IPS DF 6.9 (cell line): Measurements from ENCODE around the gene FEZ2.

Experiments used
- DNase-seq: peaks from one replicate; pipeline ENCODE4 v3.0.0-alpha.2; 2013; ENCODE audit warnings: low read depth, low spot score
- H3K27ac ChIP-seq: one replicate; pipeline ENCODE4 v1.5.1; 2013; ENCODE audit warnings: low read length, control low read depth
- H3K27me3 ChIP-seq: 2 replicates; pipeline ENCODE4 v1.6.1; 2013; ENCODE audit warnings: mild to moderate bottlenecking, low read length; ENCODE audit not compliant: control insufficient read depth, insufficient read depth
- H3K36me3 ChIP-seq: 2 replicates; pipeline ENCODE4 v1.6.1; 2013; ENCODE audit warnings: low read length; ENCODE audit not compliant: control insufficient read depth, insufficient read depth
- H3K4me1 ChIP-seq: 2 replicates; pipeline ENCODE4 v1.6.1; 2013; ENCODE audit warnings: low read length; ENCODE audit not compliant: control insufficient read depth, insufficient read depth
- H3K4me3 ChIP-seq: 2 replicates; pipeline ENCODE4 v1.5.1; 2013; ENCODE audit warnings: mild to moderate bottlenecking, low read length
- H3K9me3 ChIP-seq: 2 replicates; pipeline ENCODE4 v1.6.1; 2013; ENCODE audit warnings: low read length, inconsistent platforms; ENCODE audit not compliant: control insufficient read depth, insufficient read depth
- WGBS: extraction: QIAGEN DNeasy Blood & Tissue Kit; methylation state at CpG from one replicate; pipeline ENCODE4 v1.1.7; 2013; ENCODE audit warnings: mixed read lengths, missing lambda C conversion rate; ENCODE audit not compliant: insufficient read length, insufficient coverage; 5-methylcytosine and 5-hydroxymethylcytosine counted together

Gene FEZ2

DNA sequence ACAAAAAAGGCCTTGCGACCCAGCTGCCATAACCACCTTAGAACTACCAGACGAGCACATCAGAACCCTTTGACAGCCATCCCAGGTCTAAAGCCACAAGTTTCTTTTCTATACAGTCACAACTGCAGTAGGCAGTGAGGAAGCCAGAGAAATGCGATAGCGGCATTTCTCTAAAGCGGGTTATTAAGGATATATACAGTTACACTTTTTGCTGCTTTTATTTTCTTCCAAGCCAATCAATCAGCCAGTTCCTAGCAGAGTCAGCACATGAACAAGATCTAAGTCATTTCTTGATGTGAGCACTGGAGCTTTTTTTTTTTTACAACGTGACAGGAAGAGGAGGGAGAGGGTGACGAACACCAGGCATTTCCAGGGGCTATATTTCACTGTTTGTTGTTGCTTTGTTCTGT, 48.8 kb downstream of the FEZ2 start:
- H3K4me1 ChIP-seq: no peaks in the 10 kb centered on the region
- H3K9me3 ChIP-seq: no peaks in the 10 kb centered on the region
- H3K36me3 ChIP-seq: peaks cover 9% of the 10 kb centered on the region; the same call in 1 of the 2 replicates
- no CpG with 5 or more reads among the region's 7 CpGs for WGBS
- H3K27me3 ChIP-seq: no peaks in the 10 kb centered on the region
- H3K4me3 ChIP-seq: no peak overlapping the region
- no peak for DNase-seq
- no peak overlapping the region for H3K27ac ChIP-seq

DNA sequence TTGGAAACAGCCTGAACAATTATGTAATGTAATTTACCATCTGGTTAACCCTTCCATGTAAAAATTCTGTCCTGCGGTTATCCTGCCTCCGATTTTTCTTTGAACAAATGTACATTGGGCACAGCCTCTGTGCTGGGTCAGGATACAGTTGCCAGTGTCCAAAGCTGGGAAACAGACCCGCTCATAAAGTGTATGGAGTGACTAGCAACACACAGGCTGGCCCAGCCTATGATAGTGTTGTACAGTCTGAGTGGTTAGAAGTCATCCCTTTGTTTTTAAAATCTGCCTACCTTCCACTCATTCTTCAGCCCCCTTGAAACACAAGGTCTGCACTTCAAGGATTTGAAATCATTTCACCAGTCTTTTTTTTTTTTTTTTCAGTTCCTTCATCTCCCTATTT, 50.1 kb downstream of the FEZ2 start:
- Histone ChIP-seq H3K36me3 (peaks cover 7% of the 10 kb centered on the region; the same call in 1 of the 2 replicates), H3K4me3 (no peak overlapping the region), H3K27me3 (no peaks in the 10 kb centered on the region), H3K9me3 (no peaks in the 10 kb centered on the region), H3K27ac (no peak overlapping the region), H3K4me1 (no peaks in the 10 kb centered on the region)
- no peak for DNase-seq
- no CpG with 5 or more reads among the region's 3 CpGs for WGBS

DNA sequence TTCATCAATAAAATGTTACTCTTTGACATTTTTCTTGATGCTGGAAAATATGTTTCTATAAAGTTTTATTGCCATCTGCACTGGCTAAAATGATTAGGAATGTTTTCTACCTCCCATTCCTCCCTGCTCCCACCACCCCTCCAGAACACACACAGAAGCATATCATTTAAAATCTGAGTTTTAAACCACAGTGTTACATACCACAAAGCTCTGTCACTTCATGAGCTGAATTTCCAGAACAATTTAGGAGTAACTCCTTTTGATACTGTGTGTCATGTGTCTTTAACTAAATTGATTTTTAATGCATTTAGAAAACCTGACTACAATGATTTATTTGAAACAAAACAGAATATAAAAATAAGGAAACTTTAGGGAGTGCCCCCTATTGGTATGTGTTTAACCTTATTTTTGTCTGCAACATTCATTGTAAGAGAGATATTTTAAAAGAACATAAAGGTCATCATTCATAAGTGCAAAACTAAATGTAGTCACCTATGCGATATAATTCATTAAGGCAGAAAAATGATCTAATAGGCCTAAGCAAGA, 52.0 kb downstream of the FEZ2 start:
- Histone ChIP-seq H3K4me3 (no peak overlapping the region), H3K27ac (no peak overlapping the region), H3K4me1 (no peaks in the 10 kb centered on the region), H3K27me3 (no peaks in the 10 kb centered on the region), H3K9me3 (no peaks in the 10 kb centered on the region), H3K36me3 (peaks cover 7% of the 10 kb centered on the region; the same call in 1 of the 2 replicates)
- no peak for DNase-seq
- WGBS: no CpG with 5 or more reads among the region's 1 CpG

DNA sequence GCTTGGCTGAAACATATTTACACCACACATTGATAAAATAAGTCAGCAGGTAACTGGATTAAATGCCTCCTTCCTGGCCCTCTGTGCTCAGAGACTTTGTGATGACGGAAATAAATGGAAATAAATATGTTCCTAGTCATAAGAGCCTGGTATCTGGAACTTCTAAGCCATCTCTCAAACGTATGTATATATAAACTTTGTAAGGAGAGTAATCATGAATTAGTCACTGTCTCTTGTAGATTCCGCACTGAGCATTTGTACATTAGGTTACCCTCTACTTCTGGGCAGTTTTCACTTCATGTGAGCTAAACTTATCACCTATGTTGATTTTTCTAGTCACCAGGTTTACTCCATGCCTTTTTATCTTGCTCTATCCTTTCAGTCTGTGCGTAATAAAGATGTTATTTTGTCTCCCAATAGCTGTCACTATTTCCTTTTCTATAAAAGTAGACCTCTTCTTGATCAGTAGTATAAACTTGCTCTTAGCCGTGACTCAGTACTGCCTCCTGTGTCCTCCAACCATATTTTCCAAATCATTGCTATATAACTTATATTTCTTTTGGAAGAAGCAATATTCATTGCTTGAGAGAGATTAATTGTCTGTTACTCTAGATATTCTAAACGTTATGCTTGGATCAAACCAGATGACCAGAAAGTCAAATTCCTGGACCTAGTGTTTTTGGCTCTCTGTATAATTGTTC, 53.2 kb downstream of the FEZ2 start:
- Histone ChIP-seq H3K27me3 (no peaks in the 10 kb centered on the region), H3K4me3 (no peak overlapping the region), H3K9me3 (no peaks in the 10 kb centered on the region), H3K36me3 (peaks cover 7% of the 10 kb centered on the region; the same call in 1 of the 2 replicates), H3K4me1 (no peaks in the 10 kb centered on the region), H3K27ac (no peak overlapping the region)
- DNase-seq: no peak
- WGBS: no CpG with 5 or more reads among the region's 6 CpGs

DNA sequence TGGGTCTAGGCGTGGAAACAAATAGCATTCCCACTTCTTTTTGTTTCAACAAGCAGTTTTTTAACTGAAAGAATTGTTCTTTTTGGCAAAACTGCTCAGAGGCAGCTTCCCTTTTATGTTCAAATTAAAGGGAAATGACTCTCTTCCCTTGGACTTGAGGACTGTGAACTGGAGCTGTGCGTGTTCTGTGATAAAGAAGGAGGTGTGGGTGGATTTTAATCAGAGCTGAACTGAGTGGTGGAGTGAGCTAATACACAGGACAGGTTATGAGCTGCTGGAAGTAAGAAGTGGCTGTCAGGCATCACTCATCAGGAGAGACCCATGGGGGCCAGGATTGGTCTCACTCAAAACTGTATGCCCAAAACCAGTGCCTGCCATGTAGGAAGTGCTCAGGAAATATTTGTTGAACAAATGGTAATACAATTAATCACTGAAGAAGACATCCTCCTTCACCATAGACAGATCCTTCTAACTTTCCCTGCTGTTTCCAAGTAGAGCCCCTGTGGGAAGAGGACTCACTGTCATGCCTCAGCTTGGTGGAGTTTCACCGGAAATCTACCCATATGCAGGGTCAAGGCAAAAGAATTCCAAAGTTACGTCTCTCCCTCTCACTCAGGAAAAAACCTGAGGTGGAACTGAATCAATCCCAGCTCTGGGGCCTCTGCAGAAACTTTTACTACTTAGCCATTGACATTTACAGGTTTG, 55.9 kb downstream of the FEZ2 start:
- H3K27me3 ChIP-seq: no peaks in the 10 kb centered on the region
- H3K4me3 ChIP-seq: no peak overlapping the region
- H3K36me3 ChIP-seq: peaks cover 3% of the 10 kb centered on the region; the same call in 1 of the 2 replicates
- no peaks in the 10 kb centered on the region for H3K9me3 ChIP-seq
- H3K4me1 ChIP-seq: no peaks in the 10 kb centered on the region
- H3K27ac ChIP-seq: no peak overlapping the region
- no CpG with 5 or more reads among the region's 4 CpGs for WGBS
- no peak for DNase-seq

DNA sequence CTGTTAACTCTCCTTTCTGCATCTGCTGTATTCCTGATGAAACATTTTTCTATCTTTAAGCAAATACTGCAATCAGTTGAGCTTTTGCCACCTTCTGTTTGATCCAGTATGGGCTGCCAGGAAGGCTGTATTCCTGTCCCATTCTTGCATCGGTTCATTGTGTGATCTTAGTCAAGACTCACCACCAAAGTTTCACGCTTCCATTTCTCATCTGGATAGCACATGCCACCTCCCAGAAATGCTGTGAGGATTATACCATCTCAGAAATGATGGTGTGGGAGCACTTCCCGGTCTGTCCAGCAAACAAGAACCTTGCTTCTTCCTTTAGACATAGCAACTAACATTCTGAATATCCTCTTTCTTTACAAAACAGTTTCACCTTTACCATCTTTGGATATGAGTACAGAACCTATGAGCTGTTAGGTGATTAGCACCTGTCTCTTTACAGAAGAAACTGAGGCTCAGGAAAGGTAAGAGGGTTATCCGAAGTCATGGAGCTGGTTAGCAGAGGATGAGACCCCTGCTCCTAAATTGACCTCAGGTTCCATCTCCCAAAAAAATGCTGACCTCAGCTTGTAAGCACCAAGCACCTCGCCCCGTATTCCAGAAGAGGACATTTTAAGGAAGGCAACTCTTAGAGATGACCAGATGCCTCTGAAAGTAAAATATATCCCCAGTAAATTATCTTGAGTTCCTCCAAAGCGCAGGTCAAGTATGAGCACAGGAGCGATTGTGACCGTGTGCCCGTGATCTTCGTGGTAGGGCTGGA, 56.8 kb downstream of the FEZ2 start:
- no peak overlapping the region for H3K4me3 ChIP-seq
- H3K4me1 ChIP-seq: no peaks in the 10 kb centered on the region
- H3K27ac ChIP-seq: no peak overlapping the region
- H3K36me3 ChIP-seq: peaks cover 3% of the 10 kb centered on the region; the same call in 1 of the 2 replicates
- H3K27me3 ChIP-seq: no peaks in the 10 kb centered on the region
- H3K9me3 ChIP-seq: no peaks in the 10 kb centered on the region
- WGBS: no CpG with 5 or more reads among the region's 11 CpGs
- DNase-seq: no peak

DNA sequence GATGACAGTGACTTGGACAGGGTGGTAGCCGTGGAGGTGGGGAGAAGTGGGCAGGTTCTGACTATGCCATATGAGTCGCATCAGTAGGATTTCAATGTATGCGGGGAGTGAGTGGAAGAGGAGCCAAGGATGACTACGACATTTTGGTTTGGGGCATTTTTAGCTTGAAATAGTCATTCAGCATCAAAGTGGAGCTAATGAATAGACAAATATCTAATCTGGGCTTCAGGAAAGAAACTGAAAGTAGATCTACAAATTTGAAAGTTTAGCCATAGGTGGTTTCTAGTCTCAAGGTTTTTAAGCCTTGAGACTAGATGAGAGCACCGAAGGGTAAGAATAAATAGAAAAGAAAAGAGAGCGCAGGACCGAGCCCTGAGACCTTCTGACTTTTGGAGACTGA, 58.3 kb downstream of the FEZ2 start:
- H3K4me1 ChIP-seq: no peaks in the 10 kb centered on the region
- H3K27me3 ChIP-seq: no peaks in the 10 kb centered on the region
- no CpG with 5 or more reads among the region's 7 CpGs for WGBS
- no peak overlapping the region for H3K27ac ChIP-seq
- no peaks in the 10 kb centered on the region for H3K9me3 ChIP-seq
- no peak for DNase-seq
- no peak overlapping the region for H3K4me3 ChIP-seq
- peaks cover 3% of the 10 kb centered on the region; the same call in 1 of the 2 replicates for H3K36me3 ChIP-seq

DNA sequence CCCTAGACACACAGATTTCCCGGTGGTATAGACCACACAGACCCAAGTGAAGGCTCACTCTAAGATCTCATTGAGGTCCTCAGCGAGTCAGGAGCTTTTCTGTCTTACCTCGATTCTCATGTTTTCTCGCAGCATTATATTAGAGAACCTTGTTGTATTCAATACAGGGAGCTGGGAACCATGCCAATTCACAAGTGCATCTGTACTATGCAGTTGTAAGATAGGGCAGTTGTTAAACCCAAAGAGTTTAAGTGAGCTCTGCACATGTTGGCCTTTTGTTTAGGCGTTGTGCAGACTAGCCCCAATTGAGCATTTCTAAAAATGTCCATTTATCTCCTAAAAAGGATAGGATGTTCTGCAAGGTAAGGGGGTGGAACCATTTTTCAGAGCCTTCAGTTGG, 59.6 kb downstream of the FEZ2 start:
- WGBS: no CpG with 5 or more reads among the region's 5 CpGs
- no peak overlapping the region for H3K4me3 ChIP-seq
- H3K4me1 ChIP-seq: no peaks in the 10 kb centered on the region
- DNase-seq: no peak
- no peaks in the 10 kb centered on the region for H3K27me3 ChIP-seq
- H3K27ac ChIP-seq: no peak overlapping the region
- peaks cover 3% of the 10 kb centered on the region; the same call in 1 of the 2 replicates for H3K36me3 ChIP-seq
- H3K9me3 ChIP-seq: no peaks in the 10 kb centered on the region

DNA sequence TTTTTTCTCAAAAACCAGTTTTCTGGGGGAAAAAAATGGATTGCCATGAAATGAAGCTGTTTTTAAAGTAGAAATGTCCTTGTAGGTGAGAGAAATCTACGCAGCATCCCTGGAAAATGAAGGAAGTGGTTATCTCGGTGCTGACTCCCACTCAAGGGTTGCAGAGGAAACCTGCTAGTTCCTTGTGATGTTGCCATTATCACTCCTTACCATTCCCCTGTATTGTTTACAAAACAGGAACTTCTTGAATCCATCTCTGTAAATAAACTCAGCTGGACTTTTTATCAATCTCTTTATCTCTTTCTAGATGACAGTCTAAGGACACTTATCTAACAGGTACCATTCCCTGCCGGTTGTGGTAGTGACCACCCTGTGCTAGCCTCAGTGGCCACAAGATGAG, 61.2 kb downstream of the FEZ2 start:
- Histone ChIP-seq H3K27ac (no peak overlapping the region), H3K9me3 (no peaks in the 10 kb centered on the region), H3K4me1 (no peaks in the 10 kb centered on the region), H3K36me3 (peaks cover 3% of the 10 kb centered on the region; the same call in 1 of the 2 replicates), H3K4me3 (no peak overlapping the region), H3K27me3 (no peaks in the 10 kb centered on the region)
- no CpG with 5 or more reads among the region's 3 CpGs for WGBS
- no peak for DNase-seq

DNA sequence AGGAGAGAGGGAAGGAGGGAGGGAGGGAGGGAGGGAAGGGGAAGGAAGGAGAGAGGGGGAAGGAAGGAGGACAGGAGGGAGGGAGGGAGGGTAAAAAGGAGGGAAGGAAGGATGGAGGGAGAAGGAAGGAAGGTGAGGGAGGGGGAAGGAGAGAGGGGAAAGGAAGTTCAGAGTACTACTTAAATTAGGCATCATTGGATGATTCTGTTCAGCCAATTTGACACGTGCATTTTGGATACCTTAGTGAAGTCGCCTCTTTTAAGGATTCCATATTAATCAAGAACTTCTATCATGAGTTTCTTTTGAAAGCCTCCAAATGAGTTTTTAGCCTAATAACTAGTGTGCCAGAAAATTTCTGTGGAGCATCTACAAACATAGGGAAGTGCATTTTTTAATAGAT, 62.9 kb downstream of the FEZ2 start:
- Histone ChIP-seq H3K27me3 (no peaks in the 10 kb centered on the region), H3K9me3 (no peaks in the 10 kb centered on the region), H3K4me3 (no peak overlapping the region), H3K27ac (no peak overlapping the region), H3K36me3 (peaks cover 3% of the 10 kb centered on the region; the same call in 1 of the 2 replicates), H3K4me1 (no peaks in the 10 kb centered on the region)
- DNase-seq: no peak
- WGBS: no CpG with 5 or more reads among the region's 2 CpGs
